Measurements from ENCODE around the gene TRIM9.
"Not testable (repeated sequence)": the region's sequence is repeated elsewhere in the genome, so short reads cannot be mapped to it uniquely, and the experiment has no call there.

The TRIM9 gene

GRCh38 chr14:50998612-50999011, 96.3 kb downstream of the TRIM9 start:
- DNase-seq, result no peak

- no peak for DNase-seq
Measured at GRCh38 chr14:50997712-50998111, 97.2 kb downstream of the TRIM9 start.

GRCh38 chr14:50994158-50994557, 100.7 kb downstream of the TRIM9 start:
- not testable (repeated sequence) for DNase-seq

- no peak for DNase-seq
Measured at GRCh38 chr14:50985859-50986331, 109.0 kb downstream of the TRIM9 start.

- no peak for DNase-seq
Measured at GRCh38 chr14:50985124-50985858, 109.6 kb downstream of the TRIM9 start.

- DNase-seq, result no peak
Measured at GRCh38 chr14:50984036-50984710, 110.7 kb downstream of the TRIM9 start.

- DNase-seq, result no peak
Measured at GRCh38 chr14:50979941-50980850, 114.7 kb downstream of the TRIM9 start.

- no peak for DNase-seq
Measured at GRCh38 chr14:50978888-50979287, 116.0 kb downstream of the TRIM9 start.

GRCh38 chr14:50978529-50978871, 116.4 kb downstream of the TRIM9 start:
- DNase-seq, result no peak

GRCh38 chr14:50977863-50978528, 116.9 kb downstream of the TRIM9 start:
- DNase-seq, result no peak

GRCh38 chr14:50974118-50974517, 120.8 kb downstream of the TRIM9 start:
- DNase-seq, result no peak

GRCh38 chr14:50972734-50973133, 122.2 kb downstream of the TRIM9 start:
- DNase-seq, result no peak

- no peak for DNase-seq
Measured at GRCh38 chr14:50970886-50971781, 123.8 kb downstream of the TRIM9 start.

GRCh38 chr14:50967790-50968189, 127.1 kb downstream of the TRIM9 start:
- no peak for DNase-seq

GRCh38 chr14:50967103-50967502, 127.8 kb downstream of the TRIM9 start:
- DNase-seq, result no peak

- DNase-seq, result no peak
Measured at GRCh38 chr14:50964683-50965390, 130.1 kb downstream of the TRIM9 start.

GRCh38 chr14:50963919-50964318, 131.0 kb downstream of the TRIM9 start:
- DNase-seq, result no peak

GRCh38 chr14:50961605-50962221, 133.2 kb downstream of the TRIM9 start:
- DNase-seq, result no peak

GRCh38 chr14:50957296-50957695, 137.6 kb downstream of the TRIM9 start:
- DNase-seq, result no peak

- DNase-seq, result not testable (repeated sequence)
Measured at GRCh38 chr14:50956421-50956820, 138.5 kb downstream of the TRIM9 start.
